ENCODE data around the gene MYPN.

MYPN gene

GRCh38 chr10:68218786-68219185 is 109.5 kb downstream of the MYPN start:
- TF ChIP-seq, protein P1, sequence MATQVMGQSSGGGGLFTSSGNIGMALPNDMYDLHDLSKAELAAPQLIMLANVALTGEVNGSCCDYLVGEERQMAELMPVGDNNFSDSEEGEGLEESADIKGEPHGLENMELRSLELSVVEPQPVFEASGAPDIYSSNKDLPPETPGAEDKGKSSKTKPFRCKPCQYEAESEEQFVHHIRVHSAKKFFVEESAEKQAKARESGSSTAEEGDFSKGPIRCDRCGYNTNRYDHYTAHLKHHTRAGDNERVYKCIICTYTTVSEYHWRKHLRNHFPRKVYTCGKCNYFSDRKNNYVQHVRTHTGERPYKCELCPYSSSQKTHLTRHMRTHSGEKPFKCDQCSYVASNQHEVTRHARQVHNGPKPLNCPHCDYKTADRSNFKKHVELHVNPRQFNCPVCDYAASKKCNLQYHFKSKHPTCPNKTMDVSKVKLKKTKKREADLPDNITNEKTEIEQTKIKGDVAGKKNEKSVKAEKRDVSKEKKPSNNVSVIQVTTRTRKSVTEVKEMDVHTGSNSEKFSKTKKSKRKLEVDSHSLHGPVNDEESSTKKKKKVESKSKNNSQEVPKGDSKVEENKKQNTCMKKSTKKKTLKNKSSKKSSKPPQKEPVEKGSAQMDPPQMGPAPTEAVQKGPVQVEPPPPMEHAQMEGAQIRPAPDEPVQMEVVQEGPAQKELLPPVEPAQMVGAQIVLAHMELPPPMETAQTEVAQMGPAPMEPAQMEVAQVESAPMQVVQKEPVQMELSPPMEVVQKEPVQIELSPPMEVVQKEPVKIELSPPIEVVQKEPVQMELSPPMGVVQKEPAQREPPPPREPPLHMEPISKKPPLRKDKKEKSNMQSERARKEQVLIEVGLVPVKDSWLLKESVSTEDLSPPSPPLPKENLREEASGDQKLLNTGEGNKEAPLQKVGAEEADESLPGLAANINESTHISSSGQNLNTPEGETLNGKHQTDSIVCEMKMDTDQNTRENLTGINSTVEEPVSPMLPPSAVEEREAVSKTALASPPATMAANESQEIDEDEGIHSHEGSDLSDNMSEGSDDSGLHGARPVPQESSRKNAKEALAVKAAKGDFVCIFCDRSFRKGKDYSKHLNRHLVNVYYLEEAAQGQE (IDR thresholded peaks at IDR 0.05; ENCODE audit: insufficient read depth in 1 of 2, low read depth in 2 of 2, low read length in 2 of 2), result no peak
- no peak for TF ChIP-seq POLR2AphosphoS5 (IDR thresholded peaks at IDR 0.05; ENCODE audit: low read depth, low read length)
- no peak for TF ChIP-seq SIN3A (IDR thresholded peaks at IDR 0.05; ENCODE audit: borderline replicate concordance, insufficient read depth, low read length)
- no peak for TF ChIP-seq TAF1 (IDR thresholded peaks at IDR 0.05; ENCODE audit: borderline replicate concordance, insufficient read depth, low read length)
- TF ChIP-seq FOXP2 (optimal IDR thresholded peaks at IDR 0.05; ENCODE audit: borderline replicate concordance, extremely low read depth, extremely low read length, insufficient read depth), result no peak

DNA sequence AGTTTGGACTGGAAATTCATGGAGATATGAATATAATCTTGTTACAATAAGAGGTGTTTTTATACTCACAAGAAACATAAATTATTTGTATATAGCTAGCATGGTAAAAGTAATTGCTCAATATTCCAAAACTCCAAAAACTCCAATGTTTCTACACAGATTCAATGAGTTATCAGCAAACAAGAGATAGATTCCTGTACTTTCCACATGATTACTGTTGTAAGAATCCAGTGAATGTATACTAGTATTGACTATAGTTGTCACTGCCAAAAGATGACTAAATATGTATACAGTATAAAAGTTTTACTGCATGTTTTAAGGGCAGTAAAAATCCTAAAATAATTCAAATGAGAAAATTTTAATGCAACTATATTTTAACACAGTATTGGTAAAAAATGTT is 111.9 kb downstream of the MYPN start:
- TF ChIP-seq, protein P1 (IDR thresholded peaks at IDR 0.05; ENCODE audit: insufficient read depth in 1 of 2, low read depth in 2 of 2, low read length in 2 of 2), result no peak
- TF ChIP-seq POLR2AphosphoS5 (IDR thresholded peaks at IDR 0.05; ENCODE audit: low read depth, low read length) (no peak), TAF1 (IDR thresholded peaks at IDR 0.05; ENCODE audit: borderline replicate concordance, insufficient read depth, low read length) (no peak), FOXP2 (optimal IDR thresholded peaks at IDR 0.05; ENCODE audit: borderline replicate concordance, extremely low read depth, extremely low read length, insufficient read depth) (no peak), SIN3A (IDR thresholded peaks at IDR 0.05; ENCODE audit: borderline replicate concordance, insufficient read depth, low read length) (no peak)

DNA sequence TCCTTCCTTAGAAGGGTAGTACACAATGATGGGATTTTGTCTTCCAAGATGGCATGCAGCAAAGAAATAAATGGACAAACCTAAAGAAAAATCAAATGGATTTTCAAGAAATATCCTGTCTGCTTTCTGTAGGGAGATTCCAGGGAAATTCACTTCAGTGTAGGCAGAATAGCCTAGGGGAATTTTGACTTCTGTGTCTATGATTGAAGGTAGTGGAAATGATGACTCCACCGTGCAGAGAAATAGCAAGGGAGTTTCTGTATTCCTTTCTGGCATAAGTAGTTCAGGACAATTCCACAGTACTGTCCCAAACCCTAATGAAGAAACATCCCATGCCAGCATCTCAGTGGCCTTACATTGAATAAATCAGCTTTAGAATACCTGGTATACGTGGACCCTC is 113.1 kb downstream of the MYPN start:
- TF ChIP-seq FOXP2 (optimal IDR thresholded peaks at IDR 0.05; ENCODE audit: borderline replicate concordance, extremely low read depth, extremely low read length, insufficient read depth), result no peak
- TF ChIP-seq, protein P1 (IDR thresholded peaks at IDR 0.05; ENCODE audit: insufficient read depth in 1 of 2, low read depth in 2 of 2, low read length in 2 of 2), result no peak
- no peak for TF ChIP-seq POLR2AphosphoS5 (IDR thresholded peaks at IDR 0.05; ENCODE audit: low read depth, low read length)
- TF ChIP-seq TAF1 (IDR thresholded peaks at IDR 0.05; ENCODE audit: borderline replicate concordance, insufficient read depth, low read length), result no peak
- no peak for TF ChIP-seq SIN3A (IDR thresholded peaks at IDR 0.05; ENCODE audit: borderline replicate concordance, insufficient read depth, low read length)

- no peak for TF ChIP-seq FOXP2 (optimal IDR thresholded peaks at IDR 0.05; ENCODE audit: borderline replicate concordance, extremely low read depth, extremely low read length, insufficient read depth)
- TF ChIP-seq TAF1 (IDR thresholded peaks at IDR 0.05; ENCODE audit: borderline replicate concordance, insufficient read depth, low read length), result no peak
- TF ChIP-seq SIN3A (IDR thresholded peaks at IDR 0.05; ENCODE audit: borderline replicate concordance, insufficient read depth, low read length), result no peak
- no peak for TF ChIP-seq POLR2AphosphoS5 (IDR thresholded peaks at IDR 0.05; ENCODE audit: low read depth, low read length)
- TF ChIP-seq, protein P1 (IDR thresholded peaks at IDR 0.05; ENCODE audit: insufficient read depth in 1 of 2, low read depth in 2 of 2, low read length in 2 of 2), result no peak
These were observed 114.4 kb downstream of the MYPN start for GRCh38 chr10:68223535-68224165.
